ENCODE measurements around the gene SLC5A9. TPM values are rescaled to one million over a fixed set of nuclear protein-coding genes. Genes with fewer than 3 reads are reported as not detected.

SLC5A9 gene
- total and polyA plus RNA-seq, 3 donors from 2014 or later = 1.4 to 3.0 (median 2.3) TPM

DNA sequence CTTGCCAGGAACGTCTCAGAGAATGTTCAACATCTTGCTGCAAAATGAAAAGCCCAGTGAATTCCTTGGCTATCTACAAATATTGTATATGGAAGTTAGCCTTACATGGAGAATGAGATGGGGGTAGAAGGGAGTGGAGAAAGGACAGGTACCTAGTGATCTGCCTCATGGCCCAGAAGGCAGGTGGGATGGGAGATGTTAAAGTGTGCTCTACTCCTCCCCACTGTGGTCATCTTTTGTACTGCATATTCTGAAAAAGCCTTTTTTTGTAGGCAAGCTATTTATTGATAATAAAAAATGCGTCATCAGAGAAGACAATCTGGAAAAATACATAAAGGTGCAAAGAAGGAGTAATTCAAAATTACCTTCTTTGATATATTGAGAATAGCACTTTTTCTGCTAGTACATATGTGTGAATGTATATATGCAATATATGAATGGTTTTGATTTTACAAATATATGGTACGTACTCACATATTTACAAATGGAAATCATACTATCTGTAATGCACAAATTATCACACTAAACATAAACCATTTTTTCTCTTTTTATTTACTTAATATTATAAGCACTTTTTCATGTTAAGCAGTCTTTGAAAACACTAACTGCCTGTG lies 19.1 kb upstream of the SLC5A9 start:
- Histone ChIP-seq H3K4me3 (no peak overlapping the region), H3K4me1 (no peaks in the 10 kb centered on the region), H3K9me3 (no peaks in the 10 kb centered on the region), H3K27me3 (no peaks in the 10 kb centered on the region), H3K36me3 (ENCODE audit: low read depth, missing control alignments) (no peaks in the 10 kb centered on the region), H3K27ac (no peak overlapping the region)
- no peak for TF ChIP-seq POLR2A (IDR thresholded peaks at IDR 0.05)
- TF ChIP-seq, protein P1, sequence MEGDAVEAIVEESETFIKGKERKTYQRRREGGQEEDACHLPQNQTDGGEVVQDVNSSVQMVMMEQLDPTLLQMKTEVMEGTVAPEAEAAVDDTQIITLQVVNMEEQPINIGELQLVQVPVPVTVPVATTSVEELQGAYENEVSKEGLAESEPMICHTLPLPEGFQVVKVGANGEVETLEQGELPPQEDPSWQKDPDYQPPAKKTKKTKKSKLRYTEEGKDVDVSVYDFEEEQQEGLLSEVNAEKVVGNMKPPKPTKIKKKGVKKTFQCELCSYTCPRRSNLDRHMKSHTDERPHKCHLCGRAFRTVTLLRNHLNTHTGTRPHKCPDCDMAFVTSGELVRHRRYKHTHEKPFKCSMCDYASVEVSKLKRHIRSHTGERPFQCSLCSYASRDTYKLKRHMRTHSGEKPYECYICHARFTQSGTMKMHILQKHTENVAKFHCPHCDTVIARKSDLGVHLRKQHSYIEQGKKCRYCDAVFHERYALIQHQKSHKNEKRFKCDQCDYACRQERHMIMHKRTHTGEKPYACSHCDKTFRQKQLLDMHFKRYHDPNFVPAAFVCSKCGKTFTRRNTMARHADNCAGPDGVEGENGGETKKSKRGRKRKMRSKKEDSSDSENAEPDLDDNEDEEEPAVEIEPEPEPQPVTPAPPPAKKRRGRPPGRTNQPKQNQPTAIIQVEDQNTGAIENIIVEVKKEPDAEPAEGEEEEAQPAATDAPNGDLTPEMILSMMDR (IDR thresholded peaks at IDR 0.05) = peak; percentile 45 to 71 (median 66)
- 68 to 74% methylated on average over 3 of the region's 3 CpGs for WGBS, 2 donors
- intact Hi-C loops (cut with DNase I; ENCODE audit: low total_unique reads) = no loop called here
- DNase-seq = no peak

DNA sequence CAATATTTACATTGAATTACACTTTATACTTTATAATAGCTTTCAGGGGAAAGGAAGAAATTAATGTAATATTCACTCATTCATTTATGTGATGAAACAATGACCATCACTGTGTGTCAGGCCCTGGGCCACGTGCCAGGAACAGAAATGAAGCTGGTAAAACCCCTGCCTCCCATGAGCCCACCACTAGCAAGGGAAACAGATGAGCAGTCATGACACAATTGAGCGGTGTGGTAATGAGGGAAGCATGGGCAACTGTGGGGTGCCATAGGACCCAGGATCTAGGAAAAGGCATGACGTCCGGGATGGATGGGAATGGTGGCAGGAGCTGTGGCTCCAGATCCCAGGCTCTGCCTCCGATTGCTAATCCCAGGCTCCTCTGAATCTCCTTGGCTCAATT lies 17.0 kb upstream of the SLC5A9 start:
- Histone ChIP-seq H3K36me3 (ENCODE audit: low read depth, missing control alignments) (no peaks in the 10 kb centered on the region), H3K27ac (no peak overlapping the region), H3K4me1 (no peaks in the 10 kb centered on the region), H3K27me3 (no peaks in the 10 kb centered on the region), H3K9me3 (no peaks in the 10 kb centered on the region), H3K4me3 (no peak overlapping the region)
- 86 to 89% methylated on average over 5 of the region's 5 CpGs for WGBS, 2 donors
- DNase-seq = no peak
- no peak for TF ChIP-seq POLR2A (IDR thresholded peaks at IDR 0.05)
- TF ChIP-seq, protein P1 (IDR thresholded peaks at IDR 0.05) = no peak
- intact Hi-C loops (cut with DNase I; ENCODE audit: low total_unique reads) = no loop called here

DNA sequence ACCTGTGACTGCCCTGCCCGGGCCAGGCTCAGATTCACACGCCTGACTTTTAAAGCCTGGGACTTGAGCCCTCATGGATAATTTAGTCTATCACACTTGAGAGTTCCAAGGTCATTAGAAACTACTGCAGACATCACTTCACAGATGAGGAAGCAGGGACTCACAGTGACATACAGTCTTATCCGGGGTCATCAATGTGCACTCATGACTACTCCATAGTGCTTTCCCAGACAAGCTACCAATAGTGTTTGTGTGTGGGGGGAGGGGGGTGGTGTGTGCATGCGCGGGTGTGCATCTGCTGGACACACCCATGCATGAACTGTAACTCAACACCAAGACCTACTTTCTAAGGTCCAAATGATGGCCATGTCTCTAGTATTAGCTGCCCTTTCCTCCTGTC lies 16.1 kb upstream of the SLC5A9 start:
- Histone ChIP-seq H3K27me3 (no peaks in the 10 kb centered on the region), H3K27ac (no peak overlapping the region), H3K4me3 (no peak overlapping the region), H3K4me1 (no peaks in the 10 kb centered on the region), H3K9me3 (no peaks in the 10 kb centered on the region), H3K36me3 (ENCODE audit: low read depth, missing control alignments) (no peaks in the 10 kb centered on the region)
- DNase-seq = no peak
- WGBS, 2 donors = 87 to 93% methylated on average over 4 to 5 of the region's 5 CpGs
- intact Hi-C loops (cut with DNase I; ENCODE audit: low total_unique reads) = no loop called here
- TF ChIP-seq, protein P1 (IDR thresholded peaks at IDR 0.05) = no peak
- TF ChIP-seq POLR2A (IDR thresholded peaks at IDR 0.05) = no peak

DNA sequence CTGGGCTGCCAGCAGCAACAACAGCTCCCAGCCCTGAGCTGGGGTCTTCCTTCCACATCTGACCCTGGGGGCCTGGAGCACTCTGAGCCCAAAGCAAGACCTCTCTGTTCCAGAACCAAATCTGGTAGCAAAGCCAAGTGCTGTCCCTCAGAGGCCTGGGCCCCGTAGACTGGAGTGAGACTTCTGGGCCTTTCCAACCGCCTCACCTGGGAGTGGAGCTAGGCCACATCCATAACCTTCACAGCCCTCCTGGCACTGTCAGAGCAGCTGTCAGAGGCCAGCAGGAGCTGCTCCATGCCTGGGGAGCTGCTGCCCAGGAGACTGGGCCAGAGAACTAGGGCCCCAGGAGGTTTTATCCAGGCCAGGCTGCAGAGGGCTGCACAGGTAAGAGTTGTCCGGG lies 15.4 kb upstream of the SLC5A9 start:
- intact Hi-C loops (cut with DNase I; ENCODE audit: low total_unique reads) = no loop called here
- TF ChIP-seq, protein P1 (IDR thresholded peaks at IDR 0.05) = no peak
- TF ChIP-seq POLR2A (IDR thresholded peaks at IDR 0.05) = no peak
- WGBS, 2 donors = 67 to 76% methylated on average over 3 of the region's 3 CpGs

DNA sequence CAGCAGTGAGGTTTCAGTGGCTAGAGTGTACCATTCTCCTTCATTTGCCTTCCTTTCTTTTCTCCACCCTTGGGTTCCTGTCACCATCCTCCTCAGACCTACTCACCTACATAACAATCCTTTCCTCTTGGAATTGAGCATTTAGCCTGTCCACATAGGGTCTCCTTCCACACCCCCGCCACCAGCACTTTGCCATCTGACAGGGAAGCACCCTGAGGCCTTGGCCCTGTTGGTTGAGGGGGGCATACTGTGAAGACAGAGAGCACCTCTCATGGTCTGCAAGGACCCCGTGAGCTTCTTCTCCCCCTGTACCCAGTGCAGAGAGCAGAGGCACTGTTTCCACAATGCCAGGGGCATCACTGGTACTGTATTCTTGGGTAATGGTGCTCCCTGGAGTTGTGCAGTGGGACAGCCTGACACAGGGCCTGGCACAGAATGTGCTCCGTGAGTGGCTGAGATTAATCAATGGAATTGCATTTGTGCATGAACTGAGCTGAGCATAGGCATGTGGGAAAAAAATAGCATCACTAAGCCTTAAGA lies 14.9 kb upstream of the SLC5A9 start:
- TF ChIP-seq, protein P1 (IDR thresholded peaks at IDR 0.05) = no peak
- no peak for TF ChIP-seq POLR2A (IDR thresholded peaks at IDR 0.05)
- H3K27me3 ChIP-seq = no peaks in the 10 kb centered on the region
- no peaks in the 10 kb centered on the region for H3K36me3 ChIP-seq (ENCODE audit: low read depth, missing control alignments)
- 92 to 100% methylated on average over 2 to 3 of the region's 3 CpGs for WGBS, 2 donors
- no peak for DNase-seq
- H3K9me3 ChIP-seq = no peaks in the 10 kb centered on the region
- H3K27ac ChIP-seq = no peak overlapping the region
- no peak overlapping the region for H3K4me3 ChIP-seq
- no peaks in the 10 kb centered on the region for H3K4me1 ChIP-seq
- intact Hi-C loops (cut with DNase I; ENCODE audit: low total_unique reads) = no loop called here

More for the DNA sequence above, 15.4 kb upstream of the SLC5A9 start:
- H3K27ac ChIP-seq = no peak overlapping the region
- H3K36me3 ChIP-seq (ENCODE audit: low read depth, missing control alignments) = no peaks in the 10 kb centered on the region
- H3K27me3 ChIP-seq = no peaks in the 10 kb centered on the region
- no peaks in the 10 kb centered on the region for H3K4me1 ChIP-seq
- H3K4me3 ChIP-seq = no peak overlapping the region
- no peaks in the 10 kb centered on the region for H3K9me3 ChIP-seq
- no peak for DNase-seq

Measured in testis (tissue), 3 donors.